Lung (tissue), 12 donors: Measurements from ENCODE around the gene PDIA2. TPM values are rescaled to one million over a fixed set of nuclear protein-coding genes. Genes with fewer than 3 reads are reported as not detected.
"Not testable (repeated sequence)": the region's sequence is repeated elsewhere in the genome, so short reads cannot be mapped to it uniquely, and the experiment has no call there.

Source experiments
- ATAC-seq: fragments of 200-7000 bp; cut with Tn5 transposase; one replicate; pipeline ENCODE4 v1.9.1; 2020; ENCODE audit warnings: moderate number of reproducible peaks; ENCODE audit not compliant: insufficient read depth, low FRiP score
- DNase-seq, 3 donors: peaks; one replicate each; pipeline ENCODE4 v3.0.0-alpha.2; 2013 to 2017
- H3K27ac ChIP-seq, 2 donors: one replicate each; pipeline ENCODE4 v1.5.1; 2013; ENCODE audit warnings: mild to moderate bottlenecking in 2 of 2, moderate library complexity in 2 of 2, control low read depth in 1 of 2, inconsistent platforms in 1 of 2, low read depth in 1 of 2, low read length in 1 of 2
- H3K27me3 ChIP-seq, 3 donors: one replicate each; pipeline ENCODE4 v1.5.1; 2013; ENCODE audit warnings: low read length in 2 of 3; ENCODE audit not compliant: control insufficient read depth in 3 of 3, insufficient read depth in 3 of 3
- H3K36me3 ChIP-seq, 4 donors: one replicate each; pipeline ENCODE4 v1.5.1; 2013; ENCODE audit warnings: low read length in 4 of 4, mild to moderate bottlenecking in 1 of 4, moderate library complexity in 1 of 4; ENCODE audit not compliant: control insufficient read depth in 4 of 4, insufficient read depth in 4 of 4
- H3K4me1 ChIP-seq, 5 donors: one replicate each; pipeline ENCODE4 v1.5.1; 2013; ENCODE audit warnings: low read length in 5 of 5, mild to moderate bottlenecking in 2 of 5, moderate library complexity in 1 of 5; ENCODE audit not compliant: control insufficient read depth in 5 of 5, insufficient read depth in 5 of 5
- H3K4me3 ChIP-seq: one replicate; pipeline ENCODE4 v1.5.1; 2013; ENCODE audit warnings: mild to moderate bottlenecking, control low read depth, moderate library complexity
- H3K9ac ChIP-seq, 2 donors: one replicate each; pipeline ENCODE4 v1.5.1; 2013; ENCODE audit warnings: low read length in 2 of 2, control low read depth in 1 of 2; ENCODE audit not compliant: insufficient read depth in 1 of 2
- H3K9me3 ChIP-seq, 4 donors: one replicate each; pipeline ENCODE4 v1.5.1; 2013; ENCODE audit warnings: low read length in 3 of 4, mild to moderate bottlenecking in 1 of 4, moderate library complexity in 1 of 4; ENCODE audit not compliant: control insufficient read depth in 4 of 4, insufficient read depth in 3 of 4
- CTCF ChIP-seq: IDR thresholded peaks from 2 replicates; pipeline ENCODE4 v1.5.1; 2012; ENCODE audit warnings: mild to moderate bottlenecking; ENCODE audit errors: control extremely low read depth, extremely low read depth
- WGBS, 2 donors: extraction: QIAGEN DNeasy Blood & Tissue Kit; methylation state at CpG; one replicate each; pipeline ENCODE4 v1.1.7; 2013; 5-methylcytosine and 5-hydroxymethylcytosine counted together
- polyA plus RNA-seq, 2 donors: library from polyadenylated mRNA; stranded (reverse); fragments of 200-250 nt; gene quantifications; one replicate each; pipeline ENCODE4 v1.2.1, GENCODE V29; 2013
- total RNA-seq, 2 donors: library from RNA; depleted of rRNA in 1 of 2; stranded (reverse); fragments of >200 nt in 1 of 2; gene quantifications; one replicate each; pipeline ENCODE4 v1.2.1, GENCODE V29; 2014 to 2021
- donor health status: control.
- donor health status: control.
- donor health status: Bipolar disorder and iron deficiency.
- donor health status: healthy.
- donor health status: DM: yes; HTN: yes; CAD: no.

The PDIA2 gene
- total and polyA plus RNA-seq, 4 donors, result 0.19 to 0.65 (median 0.24) TPM

- Histone ChIP-seq H3K36me3 (no peaks in the 10 kb centered on the region), H3K27me3 (no peaks in the 10 kb centered on the region), H3K9me3 (no peaks in the 10 kb centered on the region), H3K4me1 (peaks cover 0 to 26% (median 8%) of the 10 kb centered on the region in 5 donors), H3K4me3 (no peak overlapping the region), H3K27ac (peak overlapping the region in 1 of 2 donors; percentile 15), H3K9ac (no peak overlapping the region)
- WGBS, 2 donors, result 61 to 79% methylated on average over 28 of the region's 28 CpGs
- ATAC-seq, result no peak
- DNase-seq, result no peak
- no peak for TF ChIP-seq CTCF
These were observed 42.6 kb downstream of the PDIA2 start for GRCh38 chr16:325375-326145.

GRCh38 chr16:330741-331140, 47.8 kb downstream of the PDIA2 start:
- 78 to 83% methylated on average over 2 of the region's 2 CpGs for WGBS, 2 donors
- H3K36me3 ChIP-seq, result peaks cover 0 to 3% (median 0%) of the 10 kb centered on the region in 4 donors
- DNase-seq (peak in 1 of 3 donors; percentile 66), ATAC-seq (no peak)
- H3K9ac ChIP-seq, result no peak overlapping the region
- no peak overlapping the region for H3K27ac ChIP-seq
- H3K4me1 ChIP-seq, result peaks cover 0 to 32% (median 18%) of the 10 kb centered on the region in 5 donors
- TF ChIP-seq CTCF, result no peak
- peaks cover 0 to 4% (median 0%) of the 10 kb centered on the region in 4 donors for H3K9me3 ChIP-seq
- H3K27me3 ChIP-seq, result no peaks in the 10 kb centered on the region
- H3K4me3 ChIP-seq, result no peak overlapping the region

GRCh38 chr16:331181-331814, 48.3 kb downstream of the PDIA2 start:
- H3K4me3 ChIP-seq, H3K36me3 ChIP-seq, H3K27me3 ChIP-seq, H3K27ac ChIP-seq, H3K9me3 ChIP-seq, ATAC-seq: not testable (repeated sequence)
- WGBS, 2 donors, result 65 to 66% methylated on average over 6 of the region's 6 CpGs
- H3K9ac ChIP-seq, result peak overlapping the region in 1 of 2 donors; percentile 86
- H3K4me1 ChIP-seq, result peaks cover 0 to 32% (median 18%) of the 10 kb centered on the region in 5 donors
- DNase-seq, result peak; percentile 83 to 95 (median 93)

- Histone ChIP-seq H3K4me3 (no peak overlapping the region), H3K27me3 (no peaks in the 10 kb centered on the region), H3K36me3 (peaks cover 0 to 3% (median 0%) of the 10 kb centered on the region in 4 donors), H3K9ac (no peak overlapping the region), H3K4me1 (peaks cover 0 to 23% (median 12%) of the 10 kb centered on the region in 5 donors), H3K9me3 (peaks cover 0 to 4% (median 0%) of the 10 kb centered on the region in 4 donors), H3K27ac (no peak overlapping the region)
- 67 to 75% methylated on average over 6 of the region's 6 CpGs for WGBS, 2 donors
- TF ChIP-seq CTCF, result no peak
- DNase-seq (peak in 2 of 3 donors; percentile 16 to 24), ATAC-seq (no peak)
These were observed 50.6 kb downstream of the PDIA2 start for GRCh38 chr16:333406-334094.

- not testable (repeated sequence) for H3K4me3 ChIP-seq, H3K9me3 ChIP-seq, DNase-seq, H3K27me3 ChIP-seq, ATAC-seq, H3K27ac ChIP-seq, H3K9ac ChIP-seq, H3K36me3 ChIP-seq
- whole genome bisulfite sequencing, 2 donors, result 97 to 98% methylated on average over 5 of the region's 5 CpGs
- peaks cover 0 to 22% (median 12%) of the 10 kb centered on the region in 5 donors for H3K4me1 ChIP-seq
These were observed 51.3 kb downstream of the PDIA2 start for GRCh38 chr16:334164-334832.
